ENCODE results near the gene TTC36. TPM values are rescaled to one million over a fixed set of nuclear protein-coding genes. Genes with fewer than 3 reads are reported as not detected.

The TTC36 gene
- total and polyA plus RNA-seq, 2 donors (not counting 1 experiment from before 2014, with no cell fraction given), result 0.99 TPM; not detected in 1

GRCh38 chr11:118497831-118498230 lies 29.4 kb upstream of the TTC36 start:
- H3K4me2 ChIP-seq (ENCODE audit: extremely low read depth, insufficient read depth, low read length), result no peak overlapping the region
- no peaks in the 10 kb centered on the region for H3K4me1 ChIP-seq (ENCODE audit: control insufficient read depth, extremely low read depth, insufficient read depth, low read length)
- H4K20me1 ChIP-seq (ENCODE audit: control insufficient read depth, extremely low read depth, insufficient read depth, low read length), result no peaks in the 10 kb centered on the region
- no peak overlapping the region for H2AFZ ChIP-seq (ENCODE audit: low read length)
- DNase-seq (ENCODE audit: low read depth in 2 of 2), result peak; percentile 39 to 82
- no peak overlapping the region for H3K27ac ChIP-seq (ENCODE audit: insufficient read depth, low read length)
- H3K9me3 ChIP-seq (ENCODE audit: control insufficient read depth, insufficient read depth, low read depth, low read length), result no peaks in the 10 kb centered on the region
- TF ChIP-seq EZH2 (IDR thresholded peaks at IDR 0.05; ENCODE audit: low read length, missing control alignments), result no peak
- TF ChIP-seq CTCF (conservative IDR thresholded peaks at IDR 0.05 in 1 of 2, IDR thresholded peaks at IDR 0.05 in 1 of 2; ENCODE audit: low read depth in 1 of 2, low read length in 2 of 2), result no peak
- H3K36me3 ChIP-seq (ENCODE audit: control insufficient read depth, insufficient read depth, low read length), result peaks cover 25% of the 10 kb centered on the region
- H3K4me3 ChIP-seq (replicated peaks in 1 of 4; ENCODE audit: control extremely low read depth in 1 of 4, insufficient read depth in 1 of 4, low read depth in 3 of 4, low read length in 4 of 4), result no peak overlapping the region
- no peaks in the 10 kb centered on the region for H3K79me2 ChIP-seq (ENCODE audit: control insufficient read depth, insufficient read depth, low read length)
- no peaks in the 10 kb centered on the region for H3K27me3 ChIP-seq (ENCODE audit: control insufficient read depth, insufficient read depth, low read length)
- H3K9ac ChIP-seq (ENCODE audit: insufficient read depth, low read length), result no peak overlapping the region

GRCh38 chr11:118503216-118503615 lies 24.1 kb upstream of the TTC36 start:
- Histone ChIP-seq H3K9ac (ENCODE audit: insufficient read depth, low read length) (no peak overlapping the region), H3K36me3 (ENCODE audit: control insufficient read depth, insufficient read depth, low read length) (peaks cover 25% of the 10 kb centered on the region), H3K27me3 (ENCODE audit: control insufficient read depth, insufficient read depth, low read length) (no peaks in the 10 kb centered on the region), H3K9me3 (ENCODE audit: control insufficient read depth, insufficient read depth, low read depth, low read length) (no peaks in the 10 kb centered on the region), H4K20me1 (ENCODE audit: control insufficient read depth, extremely low read depth, insufficient read depth, low read length) (no peaks in the 10 kb centered on the region), H3K27ac (ENCODE audit: insufficient read depth, low read length) (no peak overlapping the region), H3K4me1 (ENCODE audit: control insufficient read depth, extremely low read depth, insufficient read depth, low read length) (no peaks in the 10 kb centered on the region), H3K79me2 (ENCODE audit: control insufficient read depth, insufficient read depth, low read length) (no peaks in the 10 kb centered on the region), H3K4me3 (replicated peaks in 1 of 4; ENCODE audit: control extremely low read depth in 1 of 4, insufficient read depth in 1 of 4, low read depth in 3 of 4, low read length in 4 of 4) (no peak overlapping the region), H3K4me2 (ENCODE audit: extremely low read depth, insufficient read depth, low read length) (no peak overlapping the region), H2AFZ (ENCODE audit: low read length) (no peak overlapping the region)
- TF ChIP-seq EZH2 (IDR thresholded peaks at IDR 0.05; ENCODE audit: low read length, missing control alignments) (no peak), CTCF (conservative IDR thresholded peaks at IDR 0.05 in 1 of 2, IDR thresholded peaks at IDR 0.05 in 1 of 2; ENCODE audit: low read depth in 1 of 2, low read length in 2 of 2) (no peak)
- no peak for DNase-seq (ENCODE audit: low read depth in 2 of 2)

DNA sequence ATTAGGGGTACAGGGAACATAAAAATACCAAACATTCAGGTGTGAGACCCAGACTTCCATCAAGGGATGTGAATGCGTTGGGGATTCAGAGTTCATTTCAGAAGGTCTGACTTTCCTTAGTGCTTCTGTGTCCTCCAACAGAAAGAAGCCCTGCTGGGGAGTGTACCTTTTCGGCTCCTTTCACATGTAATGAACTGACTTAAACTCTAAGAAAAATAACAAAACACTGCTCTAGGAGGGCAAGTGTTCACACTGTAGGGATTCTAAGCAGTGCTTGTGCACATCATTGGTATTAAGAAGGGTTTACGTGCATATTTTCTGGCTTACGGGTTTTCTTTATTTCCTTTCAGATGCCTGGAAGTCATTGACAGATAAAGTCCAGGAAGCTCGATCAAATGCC lies 15.7 kb upstream of the TTC36 start:
- no peak overlapping the region for H3K27ac ChIP-seq (ENCODE audit: insufficient read depth, low read length)
- no peaks in the 10 kb centered on the region for H3K79me2 ChIP-seq (ENCODE audit: control insufficient read depth, insufficient read depth, low read length)
- peaks cover 12% of the 10 kb centered on the region for H3K36me3 ChIP-seq (ENCODE audit: control insufficient read depth, insufficient read depth, low read length)
- H3K27me3 ChIP-seq (ENCODE audit: control insufficient read depth, insufficient read depth, low read length), result no peaks in the 10 kb centered on the region
- no peaks in the 10 kb centered on the region for H4K20me1 ChIP-seq (ENCODE audit: control insufficient read depth, extremely low read depth, insufficient read depth, low read length)
- H3K4me1 ChIP-seq (ENCODE audit: control insufficient read depth, extremely low read depth, insufficient read depth, low read length), result no peaks in the 10 kb centered on the region
- H3K4me3 ChIP-seq (replicated peaks in 1 of 4; ENCODE audit: control extremely low read depth in 1 of 4, insufficient read depth in 1 of 4, low read depth in 3 of 4, low read length in 4 of 4), result no peak overlapping the region
- TF ChIP-seq EZH2 (IDR thresholded peaks at IDR 0.05; ENCODE audit: low read length, missing control alignments), result no peak
- no peak for TF ChIP-seq CTCF (conservative IDR thresholded peaks at IDR 0.05 in 1 of 2, IDR thresholded peaks at IDR 0.05 in 1 of 2; ENCODE audit: low read depth in 1 of 2, low read length in 2 of 2)
- no peak overlapping the region for H3K9ac ChIP-seq (ENCODE audit: insufficient read depth, low read length)
- H3K9me3 ChIP-seq (ENCODE audit: control insufficient read depth, insufficient read depth, low read depth, low read length), result no peaks in the 10 kb centered on the region
- H3K4me2 ChIP-seq (ENCODE audit: extremely low read depth, insufficient read depth, low read length), result no peak overlapping the region
- no peak for DNase-seq (ENCODE audit: low read depth in 2 of 2)
- no peak overlapping the region for H2AFZ ChIP-seq (ENCODE audit: low read length)

Data from fibroblast of lung (primary cell).